ENCODE results near the gene OR9Q2. TPM values are rescaled to one million over a fixed set of nuclear protein-coding genes. Genes with fewer than 3 reads are reported as not detected.

Gene OR9Q2
- total and polyA plus RNA-seq, 4 donors = not detected

- TF ChIP-seq, protein P1, sequence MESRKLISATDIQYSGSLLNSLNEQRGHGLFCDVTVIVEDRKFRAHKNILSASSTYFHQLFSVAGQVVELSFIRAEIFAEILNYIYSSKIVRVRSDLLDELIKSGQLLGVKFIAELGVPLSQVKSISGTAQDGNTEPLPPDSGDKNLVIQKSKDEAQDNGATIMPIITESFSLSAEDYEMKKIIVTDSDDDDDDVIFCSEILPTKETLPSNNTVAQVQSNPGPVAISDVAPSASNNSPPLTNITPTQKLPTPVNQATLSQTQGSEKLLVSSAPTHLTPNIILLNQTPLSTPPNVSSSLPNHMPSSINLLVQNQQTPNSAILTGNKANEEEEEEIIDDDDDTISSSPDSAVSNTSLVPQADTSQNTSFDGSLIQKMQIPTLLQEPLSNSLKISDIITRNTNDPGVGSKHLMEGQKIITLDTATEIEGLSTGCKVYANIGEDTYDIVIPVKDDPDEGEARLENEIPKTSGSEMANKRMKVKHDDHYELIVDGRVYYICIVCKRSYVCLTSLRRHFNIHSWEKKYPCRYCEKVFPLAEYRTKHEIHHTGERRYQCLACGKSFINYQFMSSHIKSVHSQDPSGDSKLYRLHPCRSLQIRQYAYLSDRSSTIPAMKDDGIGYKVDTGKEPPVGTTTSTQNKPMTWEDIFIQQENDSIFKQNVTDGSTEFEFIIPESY (IDR thresholded peaks at IDR 0.05) = no peak
- TF ChIP-seq NR2F2 (IDR thresholded peaks at IDR 0.05) (no peak), GABPA (IDR thresholded peaks at IDR 0.05 in 1 of 2, conservative IDR thresholded peaks at IDR 0.05 in 1 of 2) (no peak), HNF4A (conservative IDR thresholded peaks at IDR 0.05) (no peak)
These were observed 33.9 kb downstream of the OR9Q2 start (continued) for GRCh38 chr11:58222721-58223120.

GRCh38 chr11:58227956-58228615, 39.2 kb downstream of the OR9Q2 start:
- no peaks in the 10 kb centered on the region for H3K36me3 ChIP-seq (ENCODE audit: control insufficient read depth in 4 of 4, insufficient read depth in 3 of 4, low read depth in 1 of 4, low read length in 3 of 4)
- TF ChIP-seq SP1 (IDR thresholded peaks at IDR 0.05) (no peak), CTCF (IDR thresholded peaks at IDR 0.05; ENCODE audit: low read depth, low read length, missing input control) (no peak), YY1 (IDR thresholded peaks at IDR 0.05) (no peak), JUND (IDR thresholded peaks at IDR 0.05) (no peak), GABPA (IDR thresholded peaks at IDR 0.05 in 1 of 2, conservative IDR thresholded peaks at IDR 0.05 in 1 of 2) (no peak)
- TF ChIP-seq, protein P1 (IDR thresholded peaks at IDR 0.05) = no peak
- TF ChIP-seq, protein P2, sequence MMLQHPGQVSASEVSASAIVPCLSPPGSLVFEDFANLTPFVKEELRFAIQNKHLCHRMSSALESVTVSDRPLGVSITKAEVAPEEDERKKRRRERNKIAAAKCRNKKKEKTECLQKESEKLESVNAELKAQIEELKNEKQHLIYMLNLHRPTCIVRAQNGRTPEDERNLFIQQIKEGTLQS (IDR thresholded peaks at IDR 0.05) = no peak
- H3K4me1 ChIP-seq (ENCODE audit: control insufficient read depth in 4 of 4, insufficient read depth in 4 of 4, low read length in 3 of 4) = no peaks in the 10 kb centered on the region
- no peak overlapping the region for H3K9ac ChIP-seq (ENCODE audit: low read depth in 1 of 2, low read length in 2 of 2)
- no peaks in the 10 kb centered on the region for H3K9me3 ChIP-seq (ENCODE audit: control insufficient read depth in 4 of 4, low read length in 3 of 4)
- no peaks in the 10 kb centered on the region for H3K27me3 ChIP-seq (ENCODE audit: control insufficient read depth in 4 of 4, insufficient read depth in 4 of 4, low read length in 3 of 4)
- H3K4me3 ChIP-seq (ENCODE audit: low read depth in 1 of 3, low read length in 3 of 3) = no peak overlapping the region
- 88% methylated on average over 32 of the region's 32 CpGs for WGBS
- no peak for DNase-seq (ENCODE audit: low spot score)
- H3K27ac ChIP-seq (ENCODE audit: low read depth in 1 of 2, low read length in 2 of 2) = no peak overlapping the region

Other genes with a start within 250 kb of the OR9Q2 start
- gene OR9Q1, start 165.2 kb upstream of the OR9Q2 start, total RNA-seq = not detected
- gene OR9Q1, start 165.2 kb upstream of the OR9Q2 start, polyA plus RNA-seq = not detected
- not detected for gene OR6Q1, start 158.1 kb upstream of the OR9Q2 start, total RNA-seq
- gene OR6Q1, start 158.1 kb upstream of the OR9Q2 start, polyA plus RNA-seq = not detected
- gene OR9I1, start 63.5 kb upstream of the OR9Q2 start, total RNA-seq = not detected
- gene OR9I1, start 63.5 kb upstream of the OR9Q2 start, polyA plus RNA-seq = not detected
- not detected for gene OR1S2, start 15.1 kb downstream of the OR9Q2 start, total RNA-seq
- not detected for gene OR1S2, start 15.1 kb downstream of the OR9Q2 start, polyA plus RNA-seq
- not detected for gene OR1S1, start 23.6 kb downstream of the OR9Q2 start, total RNA-seq
- not detected for gene OR1S1, start 23.6 kb downstream of the OR9Q2 start, polyA plus RNA-seq
- not detected for gene OR10Q1, start 39.8 kb downstream of the OR9Q2 start, total RNA-seq
- gene OR10Q1, start 39.8 kb downstream of the OR9Q2 start, polyA plus RNA-seq = not detected
- not detected for gene OR10W1, start 79.2 kb downstream of the OR9Q2 start, total RNA-seq
- not detected for gene OR10W1, start 79.2 kb downstream of the OR9Q2 start, polyA plus RNA-seq
- not detected for gene OR5B17, start 170.0 kb downstream of the OR9Q2 start, total RNA-seq
- not detected for gene OR5B17, start 170.0 kb downstream of the OR9Q2 start, polyA plus RNA-seq
- not detected for gene OR5B3, start 217.8 kb downstream of the OR9Q2 start, total RNA-seq
- not detected for gene OR5B3, start 217.8 kb downstream of the OR9Q2 start, polyA plus RNA-seq
- gene OR5B2, start 239.1 kb downstream of the OR9Q2 start, total RNA-seq = not detected
- gene OR5B2, start 239.1 kb downstream of the OR9Q2 start, polyA plus RNA-seq = not detected